NCI-H510A (cell line): ENCODE measurements around the gene CDC23.
"Not testable (repeated sequence)": the region's sequence is repeated elsewhere in the genome, so short reads cannot be mapped to it uniquely, and the experiment has no call there.

Experiments
- DNase-seq: peaks from one replicate; lab custom pipeline; 2025; lab: John Stamatoyannopoulos, UW

Gene CDC23

GRCh38 chr5:138213161-138214029, at the start of gene CDC23:
TSS of gene CDC23 (minus strand) at chr5:138213323. CDS start at chr5:138213312, 11 bp downstream.
- peak; percentile 86 for DNase-seq

- DNase-seq, result no peak
These were observed 45.7 kb upstream of the CDC23 start for GRCh38 chr5:138258704-138259292.

GRCh38 chr5:138257583-138257982, 44.5 kb upstream of the CDC23 start:
- no peak for DNase-seq

- DNase-seq, result no peak
These were observed 39.8 kb upstream of the CDC23 start for GRCh38 chr5:138252944-138253343.

GRCh38 chr5:138247800-138248199, 34.7 kb upstream of the CDC23 start:
- DNase-seq, result not testable (repeated sequence)

GRCh38 chr5:138246822-138247221, 33.7 kb upstream of the CDC23 start:
- DNase-seq, result no peak

GRCh38 chr5:138246334-138246733, 33.2 kb upstream of the CDC23 start:
- DNase-seq, result no peak

- no peak for DNase-seq
These were observed 32.6 kb upstream of the CDC23 start for GRCh38 chr5:138245717-138246116.

GRCh38 chr5:138243794-138244193, 30.7 kb upstream of the CDC23 start:
- DNase-seq, result no peak

- no peak for DNase-seq
These were observed 28.8 kb upstream of the CDC23 start for GRCh38 chr5:138241688-138242571.

GRCh38 chr5:138240650-138241385, 27.7 kb upstream of the CDC23 start:
- no peak for DNase-seq

- no peak for DNase-seq
These were observed 24.9 kb upstream of the CDC23 start for GRCh38 chr5:138238034-138238433.

GRCh38 chr5:138234651-138235050, 21.5 kb upstream of the CDC23 start:
- DNase-seq, result no peak

- DNase-seq, result no peak
These were observed 20.2 kb upstream of the CDC23 start for GRCh38 chr5:138233280-138233679.

- DNase-seq, result no peak
These were observed 18.0 kb upstream of the CDC23 start for GRCh38 chr5:138230981-138231589.

- no peak for DNase-seq
These were observed 17.1 kb upstream of the CDC23 start for GRCh38 chr5:138230261-138230660.

- DNase-seq, result no peak
These were observed 16.3 kb upstream of the CDC23 start for GRCh38 chr5:138229387-138229786.

GRCh38 chr5:138226910-138227309, 13.8 kb upstream of the CDC23 start:
- DNase-seq, result no peak

- no peak for DNase-seq
These were observed 11.6 kb upstream of the CDC23 start for GRCh38 chr5:138224712-138225111.

GRCh38 chr5:138223532-138223931, 10.4 kb upstream of the CDC23 start:
- DNase-seq, result no peak

GRCh38 chr5:138216799-138217198, 3.7 kb upstream of the CDC23 start:
- no peak for DNase-seq

GRCh38 chr5:138212828-138213160, 329 bp downstream of the CDC23 start:
- no peak for DNase-seq
